HG03196 (cell line): ENCODE measurements around the gene FRMD4A.

Experiments
- ATAC-seq: cut with Tn5 transposase; IDR thresholded peaks from one replicate; pipeline ENCODE4 v1.9.1; 2021; ENCODE audit not compliant: unreplicated experiment

FRMD4A gene

DNA sequence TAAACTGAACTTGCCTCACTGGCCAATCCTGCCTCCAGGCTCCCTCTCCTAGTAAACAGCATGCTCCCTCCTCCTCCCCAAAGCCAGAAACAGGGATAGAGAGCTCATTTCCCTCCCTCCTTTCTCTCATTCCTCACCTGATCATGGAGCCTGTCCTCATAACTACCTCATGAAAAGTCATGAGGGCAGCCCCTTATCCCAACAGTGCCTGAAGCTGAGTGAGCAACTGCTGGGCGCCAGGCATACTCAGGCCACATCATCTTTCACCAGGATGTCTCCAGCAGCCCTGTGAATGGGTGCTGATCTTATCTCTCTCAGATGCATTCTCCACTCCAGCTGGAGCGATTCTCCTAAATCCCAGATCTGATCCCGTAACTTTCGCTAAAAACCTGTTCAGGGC is 436.8 kb downstream of the FRMD4A start:
- no peak for ATAC-seq

DNA sequence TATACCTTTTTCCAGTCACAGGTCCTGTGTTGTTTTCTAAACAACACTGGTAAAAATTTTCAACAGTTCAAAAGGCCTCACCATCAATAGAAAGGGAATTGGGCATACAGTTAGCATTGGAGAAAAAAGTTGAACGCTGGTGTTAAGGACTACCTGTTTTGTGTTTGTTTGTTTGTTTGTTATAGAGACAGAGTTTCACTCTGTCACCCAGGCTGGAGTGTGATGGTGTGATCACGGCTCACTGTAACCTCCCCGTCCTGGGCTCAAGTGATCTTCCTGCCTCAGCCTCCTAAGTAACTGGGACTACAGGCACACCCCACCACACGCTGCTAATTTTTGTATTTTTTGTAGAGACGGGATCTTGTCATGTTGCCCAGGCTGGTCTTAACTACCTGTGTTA is 437.9 kb downstream of the FRMD4A start:
- ATAC-seq = no peak

DNA sequence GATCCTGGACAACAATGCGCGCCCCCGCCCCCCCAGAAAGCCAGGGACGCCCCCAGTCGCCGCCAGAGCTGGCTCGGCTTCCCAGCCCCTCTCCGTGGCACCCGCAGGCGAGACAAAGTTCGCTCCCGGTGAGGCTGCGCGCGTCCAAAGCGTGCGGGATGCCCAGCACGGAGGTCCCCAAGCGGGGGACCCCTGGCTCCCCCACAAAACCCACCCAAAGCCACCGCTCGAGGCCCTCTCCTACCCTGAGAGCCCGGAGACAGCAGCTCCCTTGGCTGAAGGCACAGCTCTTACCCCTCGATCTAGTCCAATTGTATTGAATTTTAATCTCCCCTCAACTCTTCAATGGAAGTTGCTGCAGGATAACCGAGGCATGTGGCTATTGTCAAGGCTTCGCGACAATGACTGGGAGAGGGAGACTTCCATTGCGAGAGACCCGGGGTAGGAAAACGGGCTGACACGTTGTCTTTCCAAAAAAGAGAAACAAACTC is 438.7 kb downstream of the FRMD4A start:
- ATAC-seq = no peak

DNA sequence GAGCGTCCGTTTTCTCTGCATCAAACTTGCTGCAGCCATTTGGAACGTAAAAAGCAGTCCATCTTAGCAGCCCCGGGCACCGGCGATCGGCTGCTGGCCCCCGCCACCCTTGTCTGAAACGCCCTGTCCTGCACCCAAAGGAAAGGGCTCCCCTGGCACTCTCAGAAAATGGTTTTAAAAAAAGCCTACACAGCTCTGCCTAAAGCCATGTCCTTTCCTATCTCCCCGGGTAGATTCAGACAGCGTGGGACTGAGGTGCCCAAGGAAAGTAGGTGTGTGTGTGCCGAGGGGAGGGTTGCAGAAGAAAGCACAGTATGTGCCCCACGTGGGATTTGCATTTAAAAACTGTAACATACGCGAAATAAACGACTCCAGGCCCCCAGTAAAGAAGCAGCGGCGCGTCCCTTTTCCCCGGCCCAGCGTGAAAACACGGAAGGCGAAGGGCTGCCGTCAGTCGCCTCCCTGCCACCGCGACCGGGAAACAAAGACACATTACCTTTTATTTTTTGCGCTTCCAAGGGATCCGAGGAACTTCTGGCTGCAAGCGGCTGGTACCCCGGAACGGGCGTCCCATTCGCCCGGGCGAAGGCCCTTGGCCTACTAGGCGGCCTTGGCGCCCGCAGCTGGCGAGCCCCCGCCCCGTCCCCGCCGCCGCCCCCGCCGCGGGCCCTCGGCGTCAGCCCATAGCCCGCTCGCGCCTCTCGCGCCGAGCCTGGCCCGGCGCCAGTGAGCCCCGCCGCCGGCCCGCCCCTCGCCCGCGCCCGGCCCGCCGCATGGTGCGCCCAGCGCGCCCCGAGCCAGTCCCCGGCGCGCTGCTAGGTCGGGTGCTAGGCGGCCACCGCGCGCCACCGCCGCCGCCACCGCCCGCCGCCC is 439.4 kb downstream of the FRMD4A start:
- no peak for ATAC-seq

DNA sequence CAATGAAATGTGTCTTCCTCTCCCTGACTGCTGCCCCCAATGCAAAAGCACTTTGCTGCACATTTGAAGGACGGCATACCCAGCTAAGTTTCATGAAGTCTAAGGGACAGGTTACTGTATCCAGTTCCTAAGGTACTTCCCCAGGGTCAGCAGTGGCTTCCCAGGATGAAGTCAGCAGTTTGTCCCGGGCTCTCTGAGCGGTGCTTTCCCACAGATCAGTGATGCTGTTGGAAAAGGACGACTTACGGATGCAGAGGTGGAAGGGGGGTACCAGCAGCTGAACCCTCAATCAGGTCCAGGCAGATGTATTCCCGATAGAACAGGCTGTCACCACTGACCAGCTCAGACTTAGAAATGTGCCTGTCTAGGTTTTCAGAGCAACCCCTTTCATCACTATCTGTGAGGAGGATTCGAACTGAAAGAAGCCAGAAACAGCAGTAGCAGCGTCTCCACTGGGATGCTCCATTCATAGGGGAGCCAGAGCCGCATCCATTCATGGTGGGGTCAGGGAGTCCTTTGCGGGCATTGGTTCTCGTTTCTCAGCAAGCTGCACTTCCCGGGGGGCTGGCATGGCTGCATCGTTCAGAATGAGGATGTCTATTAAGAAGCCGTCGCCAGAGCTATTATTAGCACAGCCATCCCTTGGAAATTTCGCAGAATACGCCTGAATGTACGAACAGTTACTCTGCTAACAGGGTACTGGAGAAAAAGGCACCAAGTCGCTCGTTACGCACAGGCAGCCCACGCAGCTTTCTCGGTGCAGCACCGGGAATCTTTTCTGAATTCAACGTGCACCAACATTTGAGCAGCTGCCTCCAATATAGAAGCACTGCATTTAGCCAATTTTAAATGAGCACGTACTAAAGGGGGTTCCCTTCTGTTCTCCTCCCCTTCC is 440.2 kb downstream of the FRMD4A start:
- ATAC-seq = no peak

DNA sequence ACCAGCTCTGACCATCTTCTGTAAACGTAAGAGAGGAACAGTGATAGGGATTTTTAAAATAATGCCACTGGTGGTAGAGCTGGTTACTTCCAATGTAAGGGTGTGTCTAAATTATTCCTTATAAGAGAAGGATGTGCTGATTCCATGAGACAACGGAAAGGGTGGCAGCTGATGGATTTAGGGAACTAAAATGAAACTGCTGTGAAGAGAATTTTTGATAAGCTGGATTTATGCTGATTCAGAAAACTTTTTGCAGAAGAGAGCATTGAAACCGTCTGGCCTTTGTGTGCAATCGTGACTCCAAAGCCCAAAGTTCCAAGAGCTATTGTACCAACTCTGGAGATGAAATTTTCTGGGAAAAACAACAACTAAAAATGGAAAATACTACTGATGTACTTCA is 443.0 kb downstream of the FRMD4A start:
- ATAC-seq = no peak

DNA sequence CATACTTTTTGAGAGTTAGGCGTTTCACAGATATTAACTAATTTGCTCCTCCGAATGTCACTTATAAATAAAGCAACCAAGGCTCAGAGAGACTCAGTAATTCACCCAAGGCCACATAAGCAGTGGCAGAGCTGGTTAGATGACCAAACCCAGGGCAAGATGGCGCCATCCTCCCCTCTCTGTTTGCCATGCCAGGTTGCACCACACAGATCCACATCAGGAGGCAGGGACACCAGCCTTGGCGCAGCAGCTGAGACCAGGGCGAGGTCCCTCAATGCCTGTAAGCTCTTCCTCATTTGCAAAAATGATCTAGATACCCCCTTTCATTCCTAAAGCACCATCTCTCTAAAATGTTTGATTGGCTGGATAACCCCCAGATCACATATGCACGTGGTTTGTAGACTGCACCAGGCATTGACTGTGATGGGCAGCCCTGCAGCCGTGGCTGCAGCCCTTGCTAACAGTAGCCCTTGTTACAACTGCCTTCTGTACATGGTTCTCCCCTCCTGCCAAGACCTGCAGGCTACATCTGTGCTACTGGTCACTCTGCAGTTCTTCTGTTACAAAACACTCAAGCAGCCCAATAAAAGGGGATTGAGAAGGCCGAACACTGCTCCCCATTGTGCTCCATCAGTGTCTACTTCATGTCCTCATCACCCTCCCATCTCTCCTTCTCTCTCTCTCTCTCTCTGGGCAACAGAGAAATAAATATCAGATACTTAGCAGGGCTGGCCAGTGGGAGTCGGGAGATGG is 445.3 kb downstream of the FRMD4A start:
- no peak for ATAC-seq

DNA sequence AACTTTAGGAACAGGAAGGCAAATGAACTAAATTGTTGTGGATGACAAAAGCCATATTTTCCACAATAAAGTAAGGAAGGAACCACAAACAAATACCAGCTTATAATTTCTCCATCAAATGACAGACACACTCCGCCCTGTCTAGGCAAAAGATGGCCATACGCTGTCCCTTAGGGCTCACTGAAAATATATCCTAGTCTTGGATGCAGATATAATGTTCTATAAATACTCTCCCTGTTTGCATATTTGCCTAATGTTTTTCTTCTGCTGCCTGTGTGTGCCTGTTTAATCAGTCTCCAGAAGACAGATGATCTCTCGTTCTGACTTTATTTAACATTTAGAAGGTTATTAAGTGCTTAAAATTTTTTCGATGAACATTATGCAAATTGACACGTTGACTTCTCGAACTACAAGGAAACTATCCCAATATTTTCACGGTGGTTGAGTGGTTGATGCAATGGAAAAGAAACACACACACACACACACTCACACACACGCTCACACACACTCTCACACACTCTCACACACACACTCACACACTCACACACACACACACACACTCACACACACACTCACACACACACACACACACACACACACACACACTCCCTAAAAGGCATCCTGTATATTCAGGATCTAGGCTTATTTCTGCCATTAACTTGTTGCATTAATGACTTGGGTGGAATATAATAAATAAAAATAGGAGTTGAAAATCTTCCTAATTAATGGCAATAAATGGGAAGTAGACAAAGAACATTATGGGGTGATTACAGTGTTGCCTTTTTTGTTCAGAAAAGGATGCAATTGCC is 446.9 kb downstream of the FRMD4A start:
- ATAC-seq = no peak

DNA sequence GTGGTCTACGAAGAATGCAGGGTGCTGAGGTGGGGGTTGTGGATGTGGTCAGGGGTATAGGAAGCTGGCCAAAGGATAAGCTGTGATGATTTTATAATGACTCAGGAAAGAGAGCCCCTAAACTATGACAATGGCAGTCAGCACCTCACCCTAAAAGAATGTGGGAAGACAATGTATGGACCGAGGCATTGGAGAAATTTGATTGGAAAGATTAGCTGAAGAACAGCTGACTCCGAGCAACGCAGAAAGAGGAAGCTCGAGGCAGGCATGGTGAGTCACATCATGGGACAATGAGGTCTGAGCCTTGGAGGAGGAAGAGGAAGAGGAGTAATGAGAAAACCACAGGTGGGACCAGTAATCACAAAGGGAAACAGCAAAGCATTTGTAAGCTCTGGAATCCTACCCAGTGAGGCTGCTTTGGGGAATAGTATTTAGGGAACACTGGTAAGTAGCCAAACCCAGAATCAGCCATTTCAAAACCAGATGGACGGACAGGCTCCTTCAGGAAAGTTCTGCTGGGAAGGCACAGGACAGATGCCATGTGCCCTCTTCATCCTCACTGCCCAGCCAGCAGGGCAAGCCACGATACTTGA is 448.5 kb downstream of the FRMD4A start:
- no peak for ATAC-seq

DNA sequence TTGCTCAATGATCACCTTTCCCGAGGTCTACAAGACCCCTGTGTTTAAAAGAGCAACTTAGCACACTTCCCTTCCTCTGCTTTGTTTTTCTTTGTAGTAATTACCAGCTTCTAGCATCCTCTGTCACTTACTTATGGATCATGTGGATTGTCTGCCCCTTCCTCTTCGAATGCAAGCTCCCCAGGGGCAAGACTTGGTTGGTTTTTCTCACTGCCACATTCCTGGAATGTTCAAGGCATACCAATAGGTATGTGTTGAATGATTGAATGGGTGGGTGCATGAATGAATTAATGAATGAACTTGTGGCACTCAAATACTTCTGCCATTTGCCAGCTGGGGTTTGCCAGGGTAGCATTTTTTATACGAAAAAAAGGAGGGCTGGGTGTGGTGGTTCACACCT is 450.0 kb downstream of the FRMD4A start:
- no peak for ATAC-seq

DNA sequence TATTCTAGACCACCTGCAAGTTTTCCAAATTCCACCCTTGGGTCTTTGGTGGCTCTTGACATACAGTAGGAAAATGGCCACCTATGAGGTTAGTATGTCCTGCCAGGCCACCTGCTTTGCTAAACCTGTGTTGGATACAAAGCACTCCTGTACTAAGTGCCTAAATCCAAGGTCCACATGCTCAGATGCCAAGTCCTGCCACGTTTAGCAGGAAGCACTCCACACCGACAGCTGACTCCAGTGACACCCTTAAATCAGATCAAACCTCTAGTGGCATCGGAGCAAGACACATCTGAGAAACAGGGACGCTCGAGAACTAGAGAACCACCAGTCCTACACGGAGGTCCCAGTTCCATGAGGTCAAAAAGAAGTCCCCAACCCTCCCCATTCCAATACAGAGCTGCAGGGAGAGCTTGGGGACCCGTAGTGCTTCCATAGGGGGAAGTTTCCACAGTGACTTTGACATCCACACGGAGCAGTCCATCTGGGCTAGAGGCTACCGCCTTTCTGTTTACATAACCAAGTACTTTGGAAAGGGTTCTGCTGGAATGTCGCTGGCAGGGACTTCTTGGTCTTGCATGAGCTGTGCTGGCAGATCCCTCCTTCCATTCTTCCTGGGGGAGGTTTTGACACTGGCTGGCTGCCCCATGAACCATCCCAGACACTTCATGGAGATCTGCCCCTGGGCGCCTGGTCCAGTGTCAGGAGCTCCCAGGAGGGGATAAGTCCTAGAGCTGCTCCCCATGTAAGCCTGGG is 453.4 kb downstream of the FRMD4A start:
- ATAC-seq = no peak

DNA sequence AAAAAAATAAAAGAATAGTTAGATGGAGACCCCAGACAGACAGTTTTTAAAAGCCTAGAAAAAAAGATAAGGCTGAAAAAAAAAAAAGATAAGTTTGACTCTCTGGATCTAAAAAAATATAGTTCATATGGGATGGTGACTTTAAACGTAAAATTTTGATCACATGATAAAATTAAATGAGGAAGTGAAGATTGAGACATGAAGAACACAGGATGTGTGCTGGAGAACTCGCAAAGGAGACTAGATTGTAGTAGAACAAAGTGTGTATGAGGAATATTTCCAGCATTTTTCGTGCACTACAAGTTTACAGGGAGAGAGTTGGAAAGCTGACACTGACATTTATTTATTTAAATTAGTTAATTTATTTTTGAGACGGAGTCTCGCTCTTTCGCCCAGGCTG is 457.5 kb downstream of the FRMD4A start:
- ATAC-seq = no peak

DNA sequence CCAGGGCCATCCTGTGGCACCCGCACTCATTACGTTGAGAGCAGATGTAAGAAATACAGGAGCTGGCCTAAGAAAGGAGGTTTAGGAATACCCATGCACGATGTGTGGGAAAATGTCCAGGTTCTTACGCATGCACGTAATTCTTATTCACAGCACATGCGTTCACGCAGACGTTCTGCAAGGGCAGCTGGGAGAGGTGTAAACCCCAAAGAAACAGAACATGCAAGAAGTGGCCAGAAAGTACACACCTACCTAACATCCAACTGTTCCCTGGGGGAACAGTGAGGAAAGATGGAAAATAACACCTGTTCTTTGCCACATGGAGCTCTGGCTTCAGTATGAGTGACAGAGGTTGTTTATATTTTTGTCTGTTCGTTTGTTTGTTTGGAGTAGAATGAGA is 458.3 kb downstream of the FRMD4A start:
- ATAC-seq = no peak

DNA sequence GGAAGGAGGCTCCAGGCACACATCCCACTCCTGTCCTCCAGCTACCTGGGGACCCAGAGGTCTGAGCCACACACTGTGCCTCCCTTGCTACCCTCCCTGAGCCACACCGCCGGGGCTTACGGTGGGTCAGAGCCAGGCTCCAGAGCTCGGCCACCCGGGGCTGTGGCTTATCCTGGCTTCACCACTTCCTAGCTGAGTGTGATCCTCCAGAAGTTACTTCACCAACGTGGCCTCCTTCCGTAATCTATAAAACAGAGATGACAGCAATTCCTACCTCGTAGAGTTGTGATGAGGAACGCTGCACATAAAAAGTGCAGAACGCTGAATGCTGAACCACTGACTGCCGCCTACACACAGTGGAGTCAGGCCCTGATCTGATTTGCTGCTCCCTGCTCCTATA is 458.9 kb downstream of the FRMD4A start:
- no peak for ATAC-seq

DNA sequence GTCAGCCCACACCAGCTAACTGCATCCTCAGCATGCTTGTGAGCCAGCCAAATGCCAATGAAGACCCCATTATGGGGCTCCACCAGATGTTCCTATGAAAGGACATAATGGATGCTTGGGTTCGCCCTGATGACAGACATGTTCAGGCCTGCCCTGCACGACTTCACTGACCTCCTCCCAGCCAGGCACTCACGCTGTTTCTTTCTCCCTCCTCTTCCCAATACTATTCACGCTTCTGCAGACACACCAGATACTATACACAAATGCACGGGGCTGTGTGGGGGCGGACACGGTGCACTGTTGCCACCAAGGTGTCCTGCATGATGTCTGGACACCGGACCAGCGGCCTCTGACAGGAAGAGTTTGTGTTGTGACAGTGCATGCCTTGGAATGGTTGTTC is 459.7 kb downstream of the FRMD4A start:
- no peak for ATAC-seq

DNA sequence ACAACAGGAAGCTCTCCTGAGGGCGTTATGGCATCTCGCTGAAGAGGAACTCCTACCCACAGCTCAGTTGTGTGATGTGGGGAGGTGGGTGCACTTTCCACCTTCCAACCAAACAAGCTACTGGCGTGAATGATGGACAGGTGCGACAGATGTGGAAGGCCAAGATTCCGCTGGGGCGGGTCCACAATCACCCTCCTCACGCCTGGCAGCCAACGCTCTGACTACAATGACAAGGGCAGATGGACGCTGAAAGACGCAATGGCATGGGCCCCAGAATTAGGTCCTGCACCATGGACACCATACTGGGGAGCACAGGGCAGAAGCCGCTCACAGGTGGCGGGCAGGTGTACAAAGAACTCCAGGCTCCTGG is 461.4 kb downstream of the FRMD4A start:
- ATAC-seq = no peak

DNA sequence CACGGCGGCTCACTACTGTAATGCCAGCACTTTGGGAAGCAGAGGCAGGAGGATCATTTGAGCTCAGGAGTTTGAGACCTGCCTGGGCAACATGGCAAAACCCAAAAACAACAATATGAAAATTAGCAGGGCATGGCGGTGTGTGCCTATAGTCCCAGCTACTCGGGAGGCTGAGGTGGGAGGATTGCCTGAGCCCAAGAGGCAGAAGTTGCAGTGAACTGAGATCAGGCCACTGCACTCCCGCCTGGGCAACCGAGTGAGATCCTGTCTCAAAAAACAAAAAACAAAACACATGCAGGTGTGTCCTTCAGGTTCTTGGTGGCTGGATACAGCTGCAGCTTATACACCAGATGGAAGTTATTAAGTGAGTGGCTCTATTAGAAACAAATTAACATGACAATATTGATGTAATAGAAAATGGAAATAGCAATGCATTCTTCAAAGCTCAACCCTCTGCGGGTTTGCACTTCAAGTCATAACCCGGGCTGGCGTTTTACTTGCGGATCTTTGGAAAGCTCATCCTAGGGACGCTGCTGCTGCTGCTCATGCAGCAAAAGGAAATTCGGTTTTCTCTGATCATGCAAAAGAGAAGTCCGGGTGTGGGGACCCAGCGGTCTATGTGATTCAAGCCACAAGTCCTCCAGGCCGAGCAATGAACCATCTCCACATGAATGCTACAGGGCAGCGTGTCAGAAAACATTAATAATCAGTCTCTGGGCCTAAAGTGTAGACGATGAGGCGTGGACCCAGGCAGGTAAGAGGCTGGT is 462.0 kb downstream of the FRMD4A start:
- ATAC-seq = no peak

DNA sequence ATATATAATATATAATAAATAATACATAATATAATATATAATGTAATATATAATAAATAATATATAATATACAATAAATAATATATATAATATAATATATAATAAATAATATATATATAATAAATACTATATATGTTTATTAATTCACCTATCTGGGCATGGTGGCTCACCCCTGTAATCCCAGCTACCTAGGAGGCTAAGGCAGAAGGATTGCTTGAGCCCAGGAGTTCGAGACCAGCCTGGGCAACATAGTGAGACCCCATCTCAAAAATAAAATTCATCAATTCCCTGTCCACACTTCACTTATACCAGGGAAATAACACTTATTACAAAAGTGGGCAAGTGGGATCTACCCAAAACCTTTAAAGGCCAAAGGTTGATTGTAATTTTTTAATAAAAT is 462.9 kb downstream of the FRMD4A start:
- ATAC-seq = no peak
